T-cell (primary cell): Measurements from ENCODE around the gene FOXA1. TPM values are rescaled to one million over a fixed set of nuclear protein-coding genes. Genes with fewer than 3 reads are reported as not detected.
"Not testable (repeated sequence)": the region's sequence is repeated elsewhere in the genome, so short reads cannot be mapped to it uniquely, and the experiment has no call there.

Experiments used
- ATAC-seq, 4 experiments: fragments of 200-7000 bp in 3 of 4; fragments of 150-1000 bp in 1 of 4; cut with Tn5 transposase; replicated peaks in 1 of 4; 1 replicate in 3 of 4; 2 replicates in 1 of 4; pipeline ENCODE4 v1.10.0; 2021; ENCODE audit warnings: moderate library complexity in 3 of 4, mild to moderate bottlenecking in 2 of 4, moderate number of reproducible peaks in 1 of 4
- CTCF ChIA-PET, 2 donors: fragments of 300-600 bp; sonication (Branson Sonifier 250); formaldehyde crosslinking; loops; one replicate each; lab custom pipeline; 2022; ENCODE audit warnings: antibody characterized with exemption in 2 of 2; lab: Charles Lee
- POLR2A ChIA-PET, 2 donors: fragments of 300-600 bp; sonication (Branson Sonifier 250); formaldehyde crosslinking; loops; one replicate each; lab custom pipeline; 2022; ENCODE audit warnings: antibody characterized with exemption in 2 of 2; lab: Charles Lee
- DNase-seq, 35 experiments: peaks; one replicate each; pipeline versions ENCODE4 v3.0.0 to v3.0.0-alpha.2; 2013 to 2023
- H3K27ac ChIP-seq: one replicate; pipeline ENCODE4 v1.5.1; 2013; ENCODE audit warnings: low read length
- H3K27me3 ChIP-seq, 2 experiments: replicated peaks in 1 of 2; 1 replicate in 1 of 2; 2 replicates in 1 of 2; pipeline versions ENCODE4 v1.6.1 to v1.7.0; 2013; ENCODE audit warnings: low read length in 1 of 2, mixed read lengths in 1 of 2; ENCODE audit not compliant: control insufficient read depth in 2 of 2, insufficient read depth in 2 of 2; ENCODE audit errors: extremely low read depth in 1 of 2
- H3K36me3 ChIP-seq, 2 donors: 1 replicate in 1 of 2; 2 replicates in 1 of 2; pipeline versions ENCODE4 v1.6.1 to v1.7.0; 2013; ENCODE audit warnings: low read length in 1 of 2; ENCODE audit not compliant: control insufficient read depth in 2 of 2, insufficient read depth in 1 of 2; ENCODE audit errors: extremely low read depth in 1 of 2
- H3K4me1 ChIP-seq, 2 experiments: 1 replicate in 1 of 2; 2 replicates in 1 of 2; pipeline versions ENCODE4 v1.6.1 to v1.7.0; 2013; ENCODE audit warnings: low read length in 2 of 2, mixed read lengths in 1 of 2; ENCODE audit not compliant: insufficient read depth in 2 of 2, control insufficient read depth in 1 of 2; ENCODE audit errors: extremely low read depth in 1 of 2
- H3K4me3 ChIP-seq, 2 donors: 1 replicate in 1 of 2; 2 replicates in 1 of 2; pipeline versions ENCODE4 v1.5.1 to v1.7.0; 2013; ENCODE audit warnings: mild to moderate bottlenecking in 2 of 2, low read length in 1 of 2, moderate library complexity in 1 of 2; ENCODE audit not compliant: control insufficient read depth in 1 of 2; ENCODE audit errors: extremely low read depth in 1 of 2
- H3K9me3 ChIP-seq: 2 replicates; pipeline ENCODE4 v1.7.0; 2013
- H3K27ac Mint-ChIP-seq, 2 donors: one replicate each; pipeline ENCODE4 v1.8.0; 2020 to 2021; ENCODE audit warnings: mild to moderate bottlenecking in 2 of 2, mixed read lengths in 2 of 2
- H3K27me3 Mint-ChIP-seq, 2 donors: one replicate each; pipeline ENCODE4 v1.8.0; 2021 to 2022; ENCODE audit warnings: mixed read lengths in 2 of 2
- H3K36me3 Mint-ChIP-seq: one replicate; pipeline ENCODE4 v1.8.0; 2021; ENCODE audit warnings: mixed read lengths
- H3K4me1 Mint-ChIP-seq, 3 donors: one replicate each; pipeline ENCODE4 v1.8.0; 2020 to 2022; ENCODE audit warnings: mixed read lengths in 3 of 3, mild to moderate bottlenecking in 1 of 3
- H3K4me3 Mint-ChIP-seq, 3 donors: one replicate each; pipeline ENCODE4 v1.8.0; 2020 to 2022; ENCODE audit warnings: mild to moderate bottlenecking in 3 of 3, mixed read lengths in 3 of 3, moderate library complexity in 3 of 3
- H3K9me3 Mint-ChIP-seq, 3 donors: one replicate each; pipeline ENCODE4 v1.8.0; 2020 to 2022; ENCODE audit warnings: mixed read lengths in 3 of 3
- WGBS: methylation state at CpG from one replicate; pipeline ENCODE4 v1.1.5; 2013; ENCODE audit warnings: missing lambda C conversion rate; ENCODE audit not compliant: insufficient coverage; 5-methylcytosine and 5-hydroxymethylcytosine counted together
- total RNA-seq, 35 experiments: library from RNA in 6 of 35; stranded (reverse) in 6 of 35; fragments of 120-200 nt in 1 of 35; gene quantifications; one replicate each; pipeline versions ENCODE4 v1.2.1 to v1.2.4 and lab custom pipeline; 2013 to 2026

Gene FOXA1
- total RNA-seq, 5 donors from 2014 or later (not counting 1 experiment from before 2014, with no cell fraction given), result 0.23 to 0.67 (median 0.57) TPM; not detected in 1

- Histone ChIP-seq H3K4me1 (no peaks in the 10 kb centered on the region), H3K27me3 (no peaks in the 10 kb centered on the region), H3K9me3 (no peaks in the 10 kb centered on the region), H3K36me3 (no peaks in the 10 kb centered on the region), H3K27ac (no peak overlapping the region), H3K4me3 (no peak overlapping the region)
- no peaks in the 10 kb centered on the region for H3K36me3 Mint-ChIP-seq
- no peak overlapping the region for H3K27ac Mint-ChIP-seq
- no peak overlapping the region for H3K4me3 Mint-ChIP-seq
- DNase-seq (no peak), ATAC-seq (no peak)
- ChIA-PET CTCF (no interaction called here), POLR2A (no interaction called here)
- 60% methylated on average over 1 of the region's 3 CpGs for WGBS
- H3K4me1 Mint-ChIP-seq, result no peaks in the 10 kb centered on the region
- H3K9me3 Mint-ChIP-seq, result peaks cover 0 to 3% (median 3%) of the 10 kb centered on the region in 3 donors
- no peaks in the 10 kb centered on the region for H3K27me3 Mint-ChIP-seq
These were observed 28.2 kb downstream of the FOXA1 start for GRCh38 chr14:37566811-37567371.

- Mint-ChIP-seq H3K36me3 (no peaks in the 10 kb centered on the region), H3K27me3 (no peaks in the 10 kb centered on the region), H3K4me1 (no peaks in the 10 kb centered on the region), H3K9me3 (no peaks in the 10 kb centered on the region), H3K27ac (no peak overlapping the region), H3K4me3 (no peak overlapping the region)
- CTCF ChIA-PET, result no interaction called here
- DNase-seq (no peak), ATAC-seq (no peak)
- Histone ChIP-seq H3K9me3 (no peaks in the 10 kb centered on the region), H3K27me3 (no peaks in the 10 kb centered on the region), H3K4me1 (no peaks in the 10 kb centered on the region), H3K36me3 (no peaks in the 10 kb centered on the region), H3K4me3 (no peak overlapping the region), H3K27ac (no peak overlapping the region)
- POLR2A ChIA-PET, result no interaction called here
- no CpG with 5 or more reads among the region's 1 CpG for WGBS
These were observed 29.5 kb downstream of the FOXA1 start for GRCh38 chr14:37565550-37565949.

- Histone ChIP-seq H3K27me3 (no peaks in the 10 kb centered on the region), H3K9me3 (no peaks in the 10 kb centered on the region), H3K4me1 (no peaks in the 10 kb centered on the region), H3K4me3 (no peak overlapping the region), H3K27ac (no peak overlapping the region), H3K36me3 (no peaks in the 10 kb centered on the region)
- Mint-ChIP-seq H3K4me1 (no peaks in the 10 kb centered on the region), H3K4me3 (no peak overlapping the region), H3K27me3 (no peaks in the 10 kb centered on the region), H3K36me3 (no peaks in the 10 kb centered on the region), H3K27ac (no peak overlapping the region), H3K9me3 (no peaks in the 10 kb centered on the region)
- ATAC-seq (no peak), DNase-seq (no peak)
- POLR2A ChIA-PET, result no interaction called here
- WGBS, result 100% methylated on average over 1 of the region's 2 CpGs
- CTCF ChIA-PET, result no interaction called here
These were observed 31.9 kb downstream of the FOXA1 start for GRCh38 chr14:37563189-37563588.

- Mint-ChIP-seq H3K27me3 (no peaks in the 10 kb centered on the region), H3K27ac (no peak overlapping the region), H3K9me3 (peaks cover 0 to 14% (median 5%) of the 10 kb centered on the region in 3 donors), H3K36me3 (no peaks in the 10 kb centered on the region), H3K4me1 (no peaks in the 10 kb centered on the region), H3K4me3 (no peak overlapping the region)
- no peaks in the 10 kb centered on the region for H3K27me3 ChIP-seq
- ChIA-PET CTCF (no interaction called here), POLR2A (no interaction called here)
- ATAC-seq, result no peak
- no peaks in the 10 kb centered on the region for H3K9me3 ChIP-seq
- H3K4me3 ChIP-seq, result no peak overlapping the region
- H3K36me3 ChIP-seq, result no peaks in the 10 kb centered on the region
- 75% methylated on average over 2 of the region's 6 CpGs for WGBS
- H3K27ac ChIP-seq, result no peak overlapping the region
- no peak for DNase-seq
- no peaks in the 10 kb centered on the region for H3K4me1 ChIP-seq
These were observed 35.7 kb downstream of the FOXA1 start for GRCh38 chr14:37559386-37559785.

GRCh38 chr14:37558740-37559139, 36.3 kb downstream of the FOXA1 start:
- H3K27ac Mint-ChIP-seq, result no peak overlapping the region
- H3K36me3 Mint-ChIP-seq, result no peaks in the 10 kb centered on the region
- Histone ChIP-seq H3K36me3 (no peaks in the 10 kb centered on the region), H3K27ac (no peak overlapping the region), H3K4me1 (no peaks in the 10 kb centered on the region), H3K4me3 (no peak overlapping the region), H3K9me3 (no peaks in the 10 kb centered on the region), H3K27me3 (no peaks in the 10 kb centered on the region)
- WGBS, result no CpG with 5 or more reads among the region's 4 CpGs
- ATAC-seq (no peak), DNase-seq (no peak)
- ChIA-PET POLR2A (no interaction called here), CTCF (interaction anchor here in 1 of 2 donors (0.6 kb wide), 1 partner anchor 10 kb away, joined by 3 read pairs; no protein-coding TSS in a partner anchor)
- no peaks in the 10 kb centered on the region for H3K27me3 Mint-ChIP-seq
- no peak overlapping the region for H3K4me3 Mint-ChIP-seq
- peaks cover 5 to 20% (median 9%) of the 10 kb centered on the region in 3 donors for H3K9me3 Mint-ChIP-seq
- H3K4me1 Mint-ChIP-seq, result no peaks in the 10 kb centered on the region

GRCh38 chr14:37555596-37555995, 39.5 kb downstream of the FOXA1 start:
- H3K9me3 ChIP-seq, H3K4me3 Mint-ChIP-seq, DNase-seq, H3K27me3 ChIP-seq, H3K4me1 Mint-ChIP-seq, H3K36me3 Mint-ChIP-seq, H3K36me3 ChIP-seq, CTCF ChIA-PET, H3K4me1 ChIP-seq, H3K27ac ChIP-seq, POLR2A ChIA-PET, ATAC-seq, H3K27me3 Mint-ChIP-seq, H3K27ac Mint-ChIP-seq, H3K4me3 ChIP-seq: not testable (repeated sequence)
- peaks cover 12 to 33% (median 13%) of the 10 kb centered on the region in 3 donors for H3K9me3 Mint-ChIP-seq
- WGBS, result 98% methylated on average over 8 of the region's 33 CpGs
